CD14-positive monocyte (primary cell): ENCODE measurements around the gene PELI2. TPM values are rescaled to one million over a fixed set of nuclear protein-coding genes. Genes with fewer than 3 reads are reported as not detected.

Experiments used
- DNase-seq, 3 donors: peaks; one replicate each; pipeline ENCODE4 v3.0.0-alpha.2; 2011 to 2022
- H2AFZ ChIP-seq: 2 replicates; pipeline ENCODE4 v1.6.0; 2012; ENCODE audit warnings: mild to moderate bottlenecking, low read depth, low read length, inconsistent platforms; ENCODE audit not compliant: insufficient read depth, poor library complexity, severe bottlenecking
- H3K27ac ChIP-seq, 2 donors: 1 replicate in 1 of 2; 2 replicates in 1 of 2; pipeline ENCODE4 v1.5.1; 2012 to 2013; ENCODE audit warnings: low read length in 2 of 2, control low read depth in 1 of 2, inconsistent platforms in 1 of 2, low read depth in 1 of 2, mild to moderate bottlenecking in 1 of 2
- H3K27me3 ChIP-seq, 2 donors: one replicate each; pipeline versions ENCODE4 v1.6.0 to v1.6.1; 2011 to 2013; ENCODE audit warnings: low read length in 2 of 2; ENCODE audit not compliant: control insufficient read depth in 2 of 2, insufficient read depth in 2 of 2
- H3K36me3 ChIP-seq, 2 donors: replicated peaks in 1 of 2; 1 replicate in 1 of 2; 2 replicates in 1 of 2; pipeline versions ENCODE4 v1.5.1 to v1.6.1; 2012 to 2013; ENCODE audit warnings: low read length in 2 of 2, control low read depth in 1 of 2, inconsistent platforms in 1 of 2, mild to moderate bottlenecking in 1 of 2; ENCODE audit not compliant: insufficient read depth in 2 of 2, control insufficient read depth in 1 of 2
- H3K4me1 ChIP-seq, 2 donors: 1 replicate in 1 of 2; 2 replicates in 1 of 2; pipeline versions ENCODE4 v1.5.1 to v1.6.1; 2012 to 2013; ENCODE audit warnings: low read length in 2 of 2, control low read depth in 1 of 2, inconsistent platforms in 1 of 2, mild to moderate bottlenecking in 1 of 2, moderate library complexity in 1 of 2; ENCODE audit not compliant: insufficient read depth in 2 of 2, control insufficient read depth in 1 of 2
- H3K4me2 ChIP-seq: replicated peaks from 2 replicates; pipeline ENCODE3; 2012; ENCODE audit warnings: low read length, moderate library complexity, mild to moderate bottlenecking; ENCODE audit not compliant: poor library complexity, severe bottlenecking; ENCODE audit errors: extremely low read depth
- H3K4me3 ChIP-seq, 3 experiments: fragments of 200-600 bp in 1 of 3; sonication (generic) in 1 of 3; replicated peaks in 1 of 3; 1 replicate in 2 of 3; 2 replicates in 1 of 3; pipeline ENCODE4 v1.5.1; 2011 to 2013; ENCODE audit warnings: low read length in 3 of 3, mild to moderate bottlenecking in 3 of 3, control low read depth in 2 of 3, low read depth in 2 of 3, inconsistent platforms in 1 of 3, moderate library complexity in 1 of 3
- H3K79me2 ChIP-seq: 2 replicates; pipeline ENCODE4 v1.6.0; 2012; ENCODE audit warnings: mild to moderate bottlenecking, control low read depth, inconsistent platforms, low read length, moderate library complexity; ENCODE audit not compliant: insufficient read depth
- H3K9ac ChIP-seq: 2 replicates; pipeline ENCODE4 v1.6.0; 2017; ENCODE audit warnings: low read length, mild to moderate bottlenecking; ENCODE audit not compliant: insufficient read depth, poor library complexity, severe bottlenecking
- H3K9me3 ChIP-seq, 2 donors: replicated peaks in 1 of 2; 1 replicate in 1 of 2; 2 replicates in 1 of 2; pipeline versions ENCODE4 v1.5.1 to v1.6.1; 2012 to 2013; ENCODE audit warnings: low read length in 2 of 2, control low read depth in 1 of 2; ENCODE audit not compliant: control insufficient read depth in 1 of 2, insufficient read depth in 1 of 2
- H4K20me1 ChIP-seq: 2 replicates; pipeline ENCODE4 v1.6.0; 2012; ENCODE audit warnings: mild to moderate bottlenecking, low read length, control low read depth, moderate library complexity; ENCODE audit not compliant: insufficient read depth
- H3K27ac Mint-ChIP-seq, 7 donors: one replicate each; pipeline ENCODE4 v1.8.0; 2020; ENCODE audit warnings: mild to moderate bottlenecking in 7 of 7, mixed read lengths in 7 of 7, moderate library complexity in 6 of 7, inconsistent platforms in 2 of 7
- H3K27me3 Mint-ChIP-seq, 3 donors: one replicate each; pipeline ENCODE4 v1.8.0; 2021 to 2022; ENCODE audit warnings: low read depth in 3 of 3, mild to moderate bottlenecking in 3 of 3, mixed read lengths in 3 of 3, moderate library complexity in 3 of 3, inconsistent platforms in 1 of 3
- H3K36me3 Mint-ChIP-seq, 2 donors: one replicate each; pipeline ENCODE4 v1.8.0; 2020; ENCODE audit warnings: mixed read lengths in 2 of 2, inconsistent platforms in 1 of 2, mild to moderate bottlenecking in 1 of 2
- H3K4me1 Mint-ChIP-seq: one replicate; pipeline ENCODE4 v1.8.0; 2020; ENCODE audit warnings: mild to moderate bottlenecking, mixed read lengths
- H3K4me3 Mint-ChIP-seq, 2 donors: one replicate each; pipeline ENCODE4 v1.8.0; 2020; ENCODE audit warnings: mild to moderate bottlenecking in 2 of 2, mixed read lengths in 2 of 2, moderate library complexity in 1 of 2
- H3K9me3 Mint-ChIP-seq, 7 donors: one replicate each; pipeline ENCODE4 v1.8.0; 2020 to 2022; ENCODE audit warnings: mixed read lengths in 7 of 7, mild to moderate bottlenecking in 6 of 7, moderate library complexity in 6 of 7, inconsistent platforms in 2 of 7
- CTCF ChIP-seq: fragments of 200-600 bp; IDR thresholded peaks from one replicate; pipeline ENCODE4 v1.8.0; 2022; ENCODE audit warnings: antibody characterized with exemption, mild to moderate bottlenecking
- WGBS: methylation state at CpG from one replicate; pipeline ENCODE4 v1.1.5; 2013; ENCODE audit warnings: missing lambda C conversion rate; ENCODE audit not compliant: insufficient coverage; 5-methylcytosine and 5-hydroxymethylcytosine counted together
- intact Hi-C, 2 donors: fragments of 100-400 bp; cut with micrococcal nuclease; formaldehyde crosslinking; loops; one replicate each; pipeline versions ENCODE4 v1.15.0 to v1.15.1; 2023
- polyA plus RNA-seq, 3 donors: library from polyadenylated mRNA; depleted of rRNA in 1 of 3; unstranded in 2 of 3; stranded (reverse) in 1 of 3; fragments of 300-500 nt in 2 of 3; fragments of >200 nt in 1 of 3; fragmentation: Illumina TruSeq in 2 of 3; gene quantifications; 1 replicate in 2 of 3; 2 replicates in 1 of 3; pipeline ENCODE4 v1.2.3, GENCODE V29; 2012 to 2021

The PELI2 gene
- polyA plus RNA-seq, 3 donors = 10.1 to 35.8 (median 12.5) TPM

GRCh38 chr14:56172571-56172971 lies 54.4 kb downstream of the PELI2 start:
- Mint-ChIP-seq H3K27me3 (peaks cover 0 to 4% (median 0%) of the 10 kb centered on the region in 3 donors), H3K27ac (peak overlapping the region in 6 of 7 donors; percentile 12 to 64 (median 36)), H3K9me3 (peaks cover 0 to 2% (median 0%) of the 10 kb centered on the region in 7 donors), H3K36me3 (peaks cover 0 to 6% of the 10 kb centered on the region in 2 donors), H3K4me3 (no peak overlapping the region), H3K4me1 (peaks cover 26% of the 10 kb centered on the region)
- Histone ChIP-seq H3K4me2 (no peak overlapping the region), H4K20me1 (peaks cover 100% of the 10 kb centered on the region), H3K27ac (peak overlapping the region in 1 of 2 donors; percentile 35), H3K4me1 (peaks cover 0 to 8% of the 10 kb centered on the region in 2 donors), H3K9me3 (no peaks in the 10 kb centered on the region), H3K9ac (no peak overlapping the region), H3K27me3 (no peaks in the 10 kb centered on the region), H3K36me3 (no peaks in the 10 kb centered on the region), H3K4me3 (no peak overlapping the region), H3K79me2 (peaks cover 98% of the 10 kb centered on the region), H2AFZ (no peak overlapping the region)
- no peak for TF ChIP-seq CTCF
- DNase-seq = no peak
- 74% methylated on average over 2 of the region's 3 CpGs for WGBS
- intact Hi-C loops = no loop called here

GRCh38 chr14:56173365-56173922 lies 55.2 kb downstream of the PELI2 start:
- H3K27me3 Mint-ChIP-seq = peaks cover 0 to 4% (median 0%) of the 10 kb centered on the region in 3 donors
- H3K4me1 Mint-ChIP-seq = peaks cover 26% of the 10 kb centered on the region
- H3K4me3 Mint-ChIP-seq = no peak overlapping the region
- intact Hi-C loops = no loop called here
- H3K27ac Mint-ChIP-seq = peak overlapping the region in 1 of 7 donors; percentile 36
- 69% methylated on average over 5 of the region's 6 CpGs for WGBS
- Histone ChIP-seq H3K27ac (no peak overlapping the region), H3K9ac (no peak overlapping the region), H3K27me3 (no peaks in the 10 kb centered on the region), H3K36me3 (peaks cover 2 to 5% of the 10 kb centered on the region in 2 donors), H2AFZ (no peak overlapping the region), H4K20me1 (peaks cover 100% of the 10 kb centered on the region), H3K4me3 (no peak overlapping the region), H3K79me2 (peaks cover 97% of the 10 kb centered on the region), H3K9me3 (no peaks in the 10 kb centered on the region), H3K4me2 (no peak overlapping the region), H3K4me1 (peaks cover 0 to 8% of the 10 kb centered on the region in 2 donors)
- H3K9me3 Mint-ChIP-seq = peaks cover 0 to 2% (median 0%) of the 10 kb centered on the region in 7 donors
- H3K36me3 Mint-ChIP-seq = peaks cover 4 to 10% of the 10 kb centered on the region in 2 donors
- DNase-seq = no peak
- TF ChIP-seq CTCF = no peak
